SK-N-SH treated with all-trans-retinoic acid at 6 μM for 48 hours (cell line): ENCODE results near the gene FAM83C.

Source experiments
- ATAC-seq: fragments of 200-7000 bp; cut with Tn5 transposase; 3 replicates; pipeline ENCODE4 v1.9.1; 2020; ENCODE audit warnings: mild to moderate bottlenecking, moderate library complexity
- BACH2 ChIP-seq: fragments of 250-450 bp; sonication (Bioruptor Pico); IDR thresholded peaks from 2 replicates; pipeline ENCODE4 v1.9.0; 2021; ENCODE audit warnings: mild to moderate bottlenecking, borderline replicate concordance
- CREB5 ChIP-seq: fragments of 250-450 bp; sonication (Bioruptor Pico); IDR thresholded peaks from 2 replicates; pipeline ENCODE4 v1.5.1; 2020; ENCODE audit warnings: low read depth, mild to moderate bottlenecking, moderate library complexity
- CSDC2 ChIP-seq: fragments of 250-450 bp; sonication (Bioruptor Pico); IDR thresholded peaks from 2 replicates; pipeline ENCODE4 v1.5.0; 2020; ENCODE audit warnings: mild to moderate bottlenecking, moderate library complexity
- ESRRG ChIP-seq: fragments of 250-450 bp; sonication (Bioruptor Pico); IDR thresholded peaks from 2 replicates; pipeline ENCODE4 v1.6.1; 2021; ENCODE audit warnings: mild to moderate bottlenecking
- GLIS3 ChIP-seq: fragments of 250-450 bp; sonication (Bioruptor Pico); IDR thresholded peaks from 2 replicates; pipeline ENCODE4 v1.5.0; 2020; ENCODE audit warnings: mild to moderate bottlenecking, moderate library complexity
- ISL1 ChIP-seq: fragments of 250-450 bp; sonication (Bioruptor Pico); IDR thresholded peaks from 2 replicates; pipeline ENCODE4 v2.1.2; 2022; ENCODE audit warnings: mild to moderate bottlenecking, moderate library complexity
- OSR1 ChIP-seq: fragments of 250-450 bp; sonication (Bioruptor Pico); IDR thresholded peaks from 2 replicates; pipeline ENCODE4 v1.8.0; 2022; ENCODE audit warnings: moderate library complexity, mild to moderate bottlenecking, inconsistent platforms
- PATZ1 ChIP-seq: fragments of 250-450 bp; sonication (Bioruptor Pico); IDR thresholded peaks from 2 replicates; pipeline ENCODE4 v1.8.0; 2020; ENCODE audit warnings: mild to moderate bottlenecking, moderate library complexity, borderline replicate concordance
- PPARA ChIP-seq: fragments of 250-450 bp; sonication (Bioruptor Pico); IDR thresholded peaks from 2 replicates; pipeline ENCODE4 v1.5.0; 2020; ENCODE audit warnings: mild to moderate bottlenecking, borderline replicate concordance
- RARB ChIP-seq: fragments of 250-450 bp; sonication (Bioruptor Pico); IDR thresholded peaks from 2 replicates; pipeline ENCODE4 v1.8.0; 2021; ENCODE audit warnings: mild to moderate bottlenecking, moderate library complexity
- SNAI2 ChIP-seq: fragments of 250-450 bp; sonication (Bioruptor Pico); IDR thresholded peaks from 2 replicates; pipeline ENCODE4 v1.5.0; 2020; ENCODE audit warnings: mild to moderate bottlenecking, moderate library complexity
- TCF4 ChIP-seq: fragments of 250-450 bp; sonication (Bioruptor Pico); IDR thresholded peaks from 2 replicates; pipeline ENCODE4 v1.8.0; 2021; ENCODE audit warnings: mild to moderate bottlenecking, moderate library complexity, borderline replicate concordance
- TOX ChIP-seq: fragments of 250-450 bp; sonication (Bioruptor Pico); IDR thresholded peaks from 2 replicates; pipeline ENCODE4 v1.8.0; 2021; ENCODE audit warnings: mild to moderate bottlenecking, moderate library complexity, borderline replicate concordance
- ZC3H10 ChIP-seq: fragments of 250-450 bp; sonication (Bioruptor Pico); IDR thresholded peaks from 2 replicates; pipeline ENCODE4 v1.5.1; 2021; ENCODE audit warnings: mild to moderate bottlenecking, moderate library complexity
- ZFP3 ChIP-seq: fragments of 250-450 bp; sonication (Bioruptor Pico); IDR thresholded peaks from 2 replicates; pipeline ENCODE4 v1.5.0; 2020; ENCODE audit warnings: mild to moderate bottlenecking, moderate library complexity
- ZFP30 ChIP-seq: fragments of 450-650 bp; formaldehyde crosslinking; IDR thresholded peaks from 2 replicates; pipeline ENCODE4 v1.5.0; 2022; ENCODE audit warnings: mild to moderate bottlenecking, moderate library complexity
- ZNF565 ChIP-seq: fragments of 450-650 bp; formaldehyde crosslinking; conservative IDR thresholded peaks from 2 replicates; pipeline ENCODE4 v1.5.0; 2020; ENCODE audit warnings: low read depth, mild to moderate bottlenecking, moderate library complexity
- ZNF70 ChIP-seq: fragments of 450-650 bp; formaldehyde crosslinking; IDR thresholded peaks from 2 replicates; pipeline ENCODE4 v1.5.0; 2020; ENCODE audit warnings: mild to moderate bottlenecking, moderate library complexity
- ZNF8 ChIP-seq: fragments of 450-650 bp; formaldehyde crosslinking; IDR thresholded peaks from 2 replicates; pipeline ENCODE4 v1.5.0; 2020; ENCODE audit warnings: mild to moderate bottlenecking, moderate library complexity
- TF ChIP-seq, protein P1 (sequence below): fragments of 250-450 bp; sonication (Bioruptor Pico); IDR thresholded peaks from 2 replicates; pipeline ENCODE4 v1.5.1; 2021; ENCODE audit warnings: mild to moderate bottlenecking, moderate library complexity
- TF ChIP-seq, protein P2 (sequence below): fragments of 250-450 bp; sonication (Bioruptor Pico); IDR thresholded peaks from 2 replicates; pipeline ENCODE4 v1.5.0; 2020; ENCODE audit warnings: mild to moderate bottlenecking, moderate library complexity
- TF ChIP-seq, protein P3 (sequence below): fragments of 250-450 bp; sonication (Bioruptor Pico); IDR thresholded peaks from 2 replicates; pipeline ENCODE4 v1.8.0; 2021; ENCODE audit warnings: low read depth, mild to moderate bottlenecking, moderate library complexity, borderline replicate concordance

Gene FAM83C

DNA sequence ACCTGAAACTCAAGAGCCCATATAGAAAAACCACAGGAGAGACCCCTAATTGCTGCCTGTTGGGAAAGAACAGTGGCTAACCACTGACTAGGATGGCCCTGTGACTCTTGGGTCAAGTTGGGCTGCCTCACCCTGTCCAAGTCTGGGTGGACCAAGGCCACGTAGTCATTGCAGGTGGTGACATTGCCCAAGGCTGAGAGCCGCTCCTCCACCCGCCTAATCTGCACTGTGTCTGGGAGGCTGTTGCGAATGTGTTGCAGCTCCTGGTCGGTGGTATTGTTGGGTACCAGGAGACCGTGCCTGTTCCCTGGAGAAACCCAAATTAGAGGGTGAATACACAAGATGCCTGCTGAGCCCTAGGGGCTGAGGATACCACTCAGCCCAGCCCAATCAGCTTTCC lies 11.7 kb downstream of the FAM83C start (continued):
- TF ChIP-seq, protein P1, sequence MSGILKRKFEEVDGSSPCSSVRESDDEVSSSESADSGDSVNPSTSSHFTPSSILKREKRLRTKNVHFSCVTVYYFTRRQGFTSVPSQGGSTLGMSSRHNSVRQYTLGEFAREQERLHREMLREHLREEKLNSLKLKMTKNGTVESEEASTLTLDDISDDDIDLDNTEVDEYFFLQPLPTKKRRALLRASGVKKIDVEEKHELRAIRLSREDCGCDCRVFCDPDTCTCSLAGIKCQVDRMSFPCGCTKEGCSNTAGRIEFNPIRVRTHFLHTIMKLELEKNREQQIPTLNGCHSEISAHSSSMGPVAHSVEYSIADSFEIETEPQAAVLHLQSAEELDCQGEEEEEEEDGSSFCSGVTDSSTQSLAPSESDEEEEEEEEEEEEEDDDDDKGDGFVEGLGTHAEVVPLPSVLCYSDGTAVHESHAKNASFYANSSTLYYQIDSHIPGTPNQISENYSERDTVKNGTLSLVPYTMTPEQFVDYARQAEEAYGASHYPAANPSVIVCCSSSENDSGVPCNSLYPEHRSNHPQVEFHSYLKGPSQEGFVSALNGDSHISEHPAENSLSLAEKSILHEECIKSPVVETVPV (CRISPR knock-in tag) = no peak
- TF ChIP-seq ZFP3 = no peak
- TF ChIP-seq, all 23 proteins: peak for 0

- no peak for TF ChIP-seq ZNF565
- TF ChIP-seq, protein P1 (CRISPR knock-in tag) = no peak
- no peak for TF ChIP-seq BACH2 (CRISPR knock-in tag)
- no peak for TF ChIP-seq OSR1
- no peak for TF ChIP-seq ZNF70
- no peak for TF ChIP-seq ESRRG
- TF ChIP-seq, protein P2, sequence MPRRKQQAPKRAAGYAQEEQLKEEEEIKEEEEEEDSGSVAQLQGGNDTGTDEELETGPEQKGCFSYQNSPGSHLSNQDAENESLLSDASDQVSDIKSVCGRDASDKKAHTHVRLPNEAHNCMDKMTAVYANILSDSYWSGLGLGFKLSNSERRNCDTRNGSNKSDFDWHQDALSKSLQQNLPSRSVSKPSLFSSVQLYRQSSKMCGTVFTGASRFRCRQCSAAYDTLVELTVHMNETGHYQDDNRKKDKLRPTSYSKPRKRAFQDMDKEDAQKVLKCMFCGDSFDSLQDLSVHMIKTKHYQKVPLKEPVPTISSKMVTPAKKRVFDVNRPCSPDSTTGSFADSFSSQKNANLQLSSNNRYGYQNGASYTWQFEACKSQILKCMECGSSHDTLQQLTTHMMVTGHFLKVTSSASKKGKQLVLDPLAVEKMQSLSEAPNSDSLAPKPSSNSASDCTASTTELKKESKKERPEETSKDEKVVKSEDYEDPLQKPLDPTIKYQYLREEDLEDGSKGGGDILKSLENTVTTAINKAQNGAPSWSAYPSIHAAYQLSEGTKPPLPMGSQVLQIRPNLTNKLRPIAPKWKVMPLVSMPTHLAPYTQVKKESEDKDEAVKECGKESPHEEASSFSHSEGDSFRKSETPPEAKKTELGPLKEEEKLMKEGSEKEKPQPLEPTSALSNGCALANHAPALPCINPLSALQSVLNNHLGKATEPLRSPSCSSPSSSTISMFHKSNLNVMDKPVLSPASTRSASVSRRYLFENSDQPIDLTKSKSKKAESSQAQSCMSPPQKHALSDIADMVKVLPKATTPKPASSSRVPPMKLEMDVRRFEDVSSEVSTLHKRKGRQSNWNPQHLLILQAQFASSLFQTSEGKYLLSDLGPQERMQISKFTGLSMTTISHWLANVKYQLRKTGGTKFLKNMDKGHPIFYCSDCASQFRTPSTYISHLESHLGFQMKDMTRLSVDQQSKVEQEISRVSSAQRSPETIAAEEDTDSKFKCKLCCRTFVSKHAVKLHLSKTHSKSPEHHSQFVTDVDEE = no peak
- TF ChIP-seq ZFP3 = no peak
- TF ChIP-seq GLIS3 (CRISPR knock-in tag) = no peak
- no peak for TF ChIP-seq CSDC2 (CRISPR knock-in tag)
- TF ChIP-seq ISL1 = no peak
- no peak for TF ChIP-seq TOX
- TF ChIP-seq, protein P3, sequence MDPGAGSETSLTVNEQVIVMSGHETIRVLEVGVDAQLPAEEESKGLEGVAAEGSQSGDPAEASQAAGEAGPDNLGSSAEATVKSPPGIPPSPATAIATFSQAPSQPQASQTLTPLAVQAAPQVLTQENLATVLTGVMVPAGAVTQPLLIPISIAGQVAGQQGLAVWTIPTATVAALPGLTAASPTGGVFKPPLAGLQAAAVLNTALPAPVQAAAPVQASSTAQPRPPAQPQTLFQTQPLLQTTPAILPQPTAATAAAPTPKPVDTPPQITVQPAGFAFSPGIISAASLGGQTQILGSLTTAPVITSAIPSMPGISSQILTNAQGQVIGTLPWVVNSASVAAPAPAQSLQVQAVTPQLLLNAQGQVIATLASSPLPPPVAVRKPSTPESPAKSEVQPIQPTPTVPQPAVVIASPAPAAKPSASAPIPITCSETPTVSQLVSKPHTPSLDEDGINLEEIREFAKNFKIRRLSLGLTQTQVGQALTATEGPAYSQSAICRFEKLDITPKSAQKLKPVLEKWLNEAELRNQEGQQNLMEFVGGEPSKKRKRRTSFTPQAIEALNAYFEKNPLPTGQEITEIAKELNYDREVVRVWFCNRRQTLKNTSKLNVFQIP = no peak
- no peak for TF ChIP-seq ZNF8 (CRISPR knock-in tag)
- ATAC-seq = no peak
Observed at GRCh38 chr20:35279533-35280174, 12.6 kb downstream of the FAM83C start.

DNA sequence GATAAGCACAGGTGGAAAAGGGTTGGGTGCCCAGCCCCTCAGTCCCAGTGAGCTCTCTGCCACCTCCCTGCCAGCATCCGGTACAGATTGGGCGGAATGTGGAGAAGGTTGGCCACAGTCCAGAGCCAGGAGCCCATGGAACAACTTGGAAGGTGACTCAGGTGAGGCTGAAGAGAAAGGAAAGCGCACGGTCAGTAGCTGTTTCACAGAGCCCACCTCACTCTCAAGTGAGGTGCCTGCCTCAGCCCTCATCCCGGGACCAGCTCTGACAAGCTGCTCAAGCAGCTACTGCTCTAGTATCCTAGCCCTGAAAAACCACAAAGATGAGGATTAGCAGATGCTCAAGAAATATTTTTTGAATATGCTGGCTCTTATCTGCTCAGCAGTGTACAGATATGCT lies 13.2 kb downstream of the FAM83C start:
- no peak for TF ChIP-seq SNAI2 (CRISPR knock-in tag)
- TF ChIP-seq, protein P3 = no peak
- TF ChIP-seq PPARA = no peak
- TF ChIP-seq ZC3H10 (CRISPR knock-in tag) = no peak
- TF ChIP-seq CREB5 (CRISPR knock-in tag) = no peak
- no peak for TF ChIP-seq ZFP30
- TF ChIP-seq RARB (CRISPR knock-in tag) = no peak
- no peak for TF ChIP-seq BACH2 (CRISPR knock-in tag)
- TF ChIP-seq ZNF70 = no peak
- no peak for TF ChIP-seq ISL1
- TF ChIP-seq GLIS3 (CRISPR knock-in tag) = no peak
- no peak for TF ChIP-seq ZNF565
- no peak for TF ChIP-seq OSR1
- no peak for TF ChIP-seq PATZ1
- TF ChIP-seq ZFP3 = no peak
- TF ChIP-seq ZNF8 (CRISPR knock-in tag) = no peak
- no peak for TF ChIP-seq TCF4
- no peak for TF ChIP-seq ESRRG
- TF ChIP-seq, all 23 proteins: peak for 0
- ATAC-seq = no peak
